ENCODE measurements around the gene TMEM132D. TPM values are rescaled to one million over a fixed set of nuclear protein-coding genes. Genes with fewer than 3 reads are reported as not detected.

The TMEM132D gene
- polyA plus RNA-seq, 1 experiment, result 0.02 TPM

- DNase-seq (ENCODE audit: low read depth), result no peak
- H3K27me3 ChIP-seq (ENCODE audit: control insufficient read depth, insufficient read depth, low read length), result no peaks in the 10 kb centered on the region
- ChIA-PET POLR2A (no interaction called here), CTCF (no interaction called here)
- H3K36me3 ChIP-seq (ENCODE audit: control insufficient read depth, insufficient read depth, low read length), result no peaks in the 10 kb centered on the region
- TF ChIP-seq CTCF (IDR thresholded peaks at IDR 0.05; ENCODE audit: insufficient read depth, low read depth, low read length), result no peak
- H3K4me3 ChIP-seq (ENCODE audit: low read depth, low read length), result no peak overlapping the region
Measured at GRCh38 chr12:129068684-129069083, 835.1 kb downstream of the TMEM132D start.

GRCh38 chr12:129067491-129067890 lies 836.3 kb downstream of the TMEM132D start:
- POLR2A ChIA-PET, result no interaction called here

GRCh38 chr12:129064209-129064855 lies 839.5 kb downstream of the TMEM132D start:
- ChIA-PET POLR2A (no interaction called here), CTCF (no interaction called here)
- Histone ChIP-seq H3K27me3 (ENCODE audit: control insufficient read depth, insufficient read depth, low read length) (no peaks in the 10 kb centered on the region), H3K4me3 (ENCODE audit: low read depth, low read length) (no peak overlapping the region), H3K36me3 (ENCODE audit: control insufficient read depth, insufficient read depth, low read length) (no peaks in the 10 kb centered on the region)
- no peak for TF ChIP-seq CTCF (IDR thresholded peaks at IDR 0.05; ENCODE audit: insufficient read depth, low read depth, low read length)
- no peak for DNase-seq (ENCODE audit: low read depth)

More at GRCh38 chr12:129067491-129067890, 836.3 kb downstream of the TMEM132D start:
- no peak for DNase-seq (ENCODE audit: low read depth)
- no peaks in the 10 kb centered on the region for H3K27me3 ChIP-seq (ENCODE audit: control insufficient read depth, insufficient read depth, low read length)
- H3K36me3 ChIP-seq (ENCODE audit: control insufficient read depth, insufficient read depth, low read length), result no peaks in the 10 kb centered on the region
- no peak for TF ChIP-seq CTCF (IDR thresholded peaks at IDR 0.05; ENCODE audit: insufficient read depth, low read depth, low read length)
- no peak overlapping the region for H3K4me3 ChIP-seq (ENCODE audit: low read depth, low read length)
- CTCF ChIA-PET, result no interaction called here

- no peak overlapping the region for H3K4me3 ChIP-seq (ENCODE audit: low read depth, low read length)
- no peaks in the 10 kb centered on the region for H3K27me3 ChIP-seq (ENCODE audit: control insufficient read depth, insufficient read depth, low read length)
- ChIA-PET CTCF (no interaction called here), POLR2A (no interaction called here)
- no peak for TF ChIP-seq CTCF (IDR thresholded peaks at IDR 0.05; ENCODE audit: insufficient read depth, low read depth, low read length)
- no peak for DNase-seq (ENCODE audit: low read depth)
- no peaks in the 10 kb centered on the region for H3K36me3 ChIP-seq (ENCODE audit: control insufficient read depth, insufficient read depth, low read length)
Measured at GRCh38 chr12:129063600-129063999, 840.2 kb downstream of the TMEM132D start.

GRCh38 chr12:129053232-129053631 lies 850.6 kb downstream of the TMEM132D start:
- Histone ChIP-seq H3K27me3 (ENCODE audit: control insufficient read depth, insufficient read depth, low read length) (no peaks in the 10 kb centered on the region), H3K36me3 (ENCODE audit: control insufficient read depth, insufficient read depth, low read length) (no peaks in the 10 kb centered on the region), H3K4me3 (ENCODE audit: low read depth, low read length) (no peak overlapping the region)
- ChIA-PET CTCF (no interaction called here), POLR2A (no interaction called here)
- no peak for TF ChIP-seq CTCF (IDR thresholded peaks at IDR 0.05; ENCODE audit: insufficient read depth, low read depth, low read length)
- DNase-seq (ENCODE audit: low read depth), result no peak
